Natural killer cell treated with Interleukin-12 subunit alpha and Interleukin-12 subunit beta and Interleukin-15 and Interleukin-18, amount 100 ng/mL, for 72 hours (primary cell): ENCODE results near the gene COPZ1. TPM values are rescaled to one million over a fixed set of nuclear protein-coding genes. Genes with fewer than 3 reads are reported as not detected.

Source experiments
- ATAC-seq, 2 donors: fragments of 150-1000 bp; cut with Tn5 transposase in 1 of 2; sonication (Bioruptor Pico), chemical (Tn5 transposase) in 1 of 2; 2 replicates each; pipeline ENCODE4 v1.10.0; 2021
- DNase-seq: peaks from one replicate; pipeline ENCODE4 v3.0.0; 2022; ENCODE audit warnings: low spot score
- H3K27ac Mint-ChIP-seq, 2 donors: 1 replicate in 1 of 2; 2 replicates in 1 of 2; pipeline ENCODE4 v1.8.0; 2022; ENCODE audit warnings: mixed read lengths in 2 of 2, mild to moderate bottlenecking in 1 of 2, moderate library complexity in 1 of 2
- H3K27me3 Mint-ChIP-seq, 2 donors: 1 replicate in 1 of 2; 2 replicates in 1 of 2; pipeline ENCODE4 v1.8.0; 2022; ENCODE audit warnings: mixed read lengths in 2 of 2
- H3K36me3 Mint-ChIP-seq: one replicate; pipeline ENCODE4 v1.8.0; 2022; ENCODE audit warnings: mixed read lengths
- H3K4me1 Mint-ChIP-seq, 2 donors: 1 replicate in 1 of 2; 2 replicates in 1 of 2; pipeline ENCODE4 v1.8.0; 2022; ENCODE audit warnings: low read depth in 2 of 2, mixed read lengths in 2 of 2, mild to moderate bottlenecking in 1 of 2
- H3K4me3 Mint-ChIP-seq: one replicate; pipeline ENCODE4 v1.8.0; 2022; ENCODE audit warnings: mixed read lengths
- H3K9me3 Mint-ChIP-seq: 2 replicates; pipeline ENCODE4 v1.8.0; 2022; ENCODE audit warnings: mixed read lengths
- total RNA-seq, 2 donors: library from RNA; stranded (reverse); gene quantifications; one replicate each; pipeline ENCODE4 v1.2.3, GENCODE V29; 2022

Gene COPZ1
- total RNA-seq, 2 donors from 2014 or later, result 111 to 158 TPM

- Mint-ChIP-seq H3K27me3 (no peaks in the 10 kb centered on the region), H3K27ac (no peak overlapping the region), H3K4me3 (no peak overlapping the region), H3K4me1 (peaks cover 11 to 17% of the 10 kb centered on the region in 2 donors), H3K9me3 (no peaks in the 10 kb centered on the region), H3K36me3 (no peaks in the 10 kb centered on the region)
- ATAC-seq (no peak), DNase-seq (no peak)
Observed at GRCh38 chr12:54376596-54376995, 51.7 kb downstream of the COPZ1 start.

- H3K36me3 Mint-ChIP-seq, result no peaks in the 10 kb centered on the region
- no peaks in the 10 kb centered on the region for H3K27me3 Mint-ChIP-seq
- H3K4me3 Mint-ChIP-seq, result no peak overlapping the region
- DNase-seq (no peak), ATAC-seq (no peak)
- H3K9me3 Mint-ChIP-seq, result no peaks in the 10 kb centered on the region
- H3K4me1 Mint-ChIP-seq, result peaks cover 8 to 14% of the 10 kb centered on the region in 2 donors
- no peak overlapping the region for H3K27ac Mint-ChIP-seq
Observed at GRCh38 chr12:54377007-54377406, 52.1 kb downstream of the COPZ1 start.

DNA sequence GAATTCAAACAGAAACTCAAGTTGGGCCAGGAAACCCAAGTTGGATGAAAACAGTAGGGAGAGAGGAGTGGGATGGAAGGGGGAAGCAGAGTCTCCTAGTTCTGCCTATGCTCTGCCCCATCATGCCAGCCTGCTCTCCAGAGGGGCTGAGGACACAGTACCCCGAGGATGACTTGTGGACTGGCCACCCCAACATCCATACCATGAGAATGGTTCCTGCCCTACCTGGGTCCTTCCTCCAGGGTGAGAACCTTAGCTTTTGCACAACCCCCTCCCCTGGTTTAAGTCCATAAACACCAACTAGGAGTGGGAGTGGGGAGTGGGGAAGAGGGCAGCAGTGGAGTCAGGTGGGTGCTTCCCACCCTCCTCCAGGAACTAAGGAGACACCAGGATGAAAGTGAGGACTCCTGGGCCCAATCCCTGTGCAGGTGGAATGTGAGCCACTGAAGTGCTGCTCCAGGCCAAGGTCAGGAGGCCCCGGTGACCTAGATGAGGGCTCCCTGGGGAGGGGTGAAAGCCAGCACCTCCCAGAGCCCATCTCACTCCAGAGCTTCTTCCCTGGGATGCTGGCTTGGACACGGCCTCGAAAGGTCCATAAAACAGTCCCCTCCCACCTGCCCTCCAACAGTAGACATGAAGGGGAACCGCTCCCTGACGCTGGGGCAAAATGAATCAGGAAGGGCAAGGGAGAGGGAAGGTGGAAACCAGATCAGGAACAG is 53.0 kb downstream of the COPZ1 start:
- H3K9me3 Mint-ChIP-seq, result no peaks in the 10 kb centered on the region
- no peak overlapping the region for H3K27ac Mint-ChIP-seq
- H3K4me1 Mint-ChIP-seq, result peaks cover 4 to 10% of the 10 kb centered on the region in 2 donors
- ATAC-seq (no peak), DNase-seq (no peak)
- H3K4me3 Mint-ChIP-seq, result no peak overlapping the region
- H3K27me3 Mint-ChIP-seq, result no peaks in the 10 kb centered on the region
- no peaks in the 10 kb centered on the region for H3K36me3 Mint-ChIP-seq

DNA sequence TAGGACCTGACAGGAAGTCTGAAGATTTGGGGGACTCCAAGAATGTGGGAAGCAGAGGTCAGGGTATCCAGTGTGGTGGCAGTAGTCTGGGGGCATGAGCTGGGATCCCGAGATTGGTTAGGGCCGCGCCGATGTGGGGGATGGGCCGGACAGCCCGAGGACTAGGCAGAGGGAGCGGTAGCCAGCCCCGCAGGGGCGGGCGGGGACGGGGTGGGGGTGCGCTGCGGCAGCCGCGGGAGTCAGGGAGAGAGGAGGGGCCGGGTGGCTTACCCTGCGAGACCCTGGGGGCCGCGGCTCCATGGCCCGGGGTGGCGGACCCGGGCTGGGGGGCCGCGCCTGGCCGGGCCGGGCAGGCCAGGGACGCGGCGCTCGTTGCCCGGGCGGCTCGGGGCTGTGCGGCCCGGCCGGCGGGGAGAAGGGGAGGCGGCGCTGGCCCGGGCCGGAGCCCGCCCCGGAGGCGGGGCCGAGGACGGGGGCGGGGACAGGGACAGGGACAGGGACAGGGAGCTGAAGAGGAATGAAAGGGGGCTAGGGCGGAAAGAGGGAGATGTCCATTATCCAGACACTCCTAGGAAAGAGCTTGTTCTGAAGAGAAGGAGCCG is 54.0 kb downstream of the COPZ1 start:
- no peaks in the 10 kb centered on the region for H3K36me3 Mint-ChIP-seq
- no peak overlapping the region for H3K4me3 Mint-ChIP-seq
- H3K9me3 Mint-ChIP-seq, result no peaks in the 10 kb centered on the region
- H3K4me1 Mint-ChIP-seq, result peaks cover 9 to 12% of the 10 kb centered on the region in 2 donors
- no peaks in the 10 kb centered on the region for H3K27me3 Mint-ChIP-seq
- DNase-seq, result no peak
- peak in 1 of 2 donors; percentile 82 for ATAC-seq
- H3K27ac Mint-ChIP-seq, result no peak overlapping the region

DNA sequence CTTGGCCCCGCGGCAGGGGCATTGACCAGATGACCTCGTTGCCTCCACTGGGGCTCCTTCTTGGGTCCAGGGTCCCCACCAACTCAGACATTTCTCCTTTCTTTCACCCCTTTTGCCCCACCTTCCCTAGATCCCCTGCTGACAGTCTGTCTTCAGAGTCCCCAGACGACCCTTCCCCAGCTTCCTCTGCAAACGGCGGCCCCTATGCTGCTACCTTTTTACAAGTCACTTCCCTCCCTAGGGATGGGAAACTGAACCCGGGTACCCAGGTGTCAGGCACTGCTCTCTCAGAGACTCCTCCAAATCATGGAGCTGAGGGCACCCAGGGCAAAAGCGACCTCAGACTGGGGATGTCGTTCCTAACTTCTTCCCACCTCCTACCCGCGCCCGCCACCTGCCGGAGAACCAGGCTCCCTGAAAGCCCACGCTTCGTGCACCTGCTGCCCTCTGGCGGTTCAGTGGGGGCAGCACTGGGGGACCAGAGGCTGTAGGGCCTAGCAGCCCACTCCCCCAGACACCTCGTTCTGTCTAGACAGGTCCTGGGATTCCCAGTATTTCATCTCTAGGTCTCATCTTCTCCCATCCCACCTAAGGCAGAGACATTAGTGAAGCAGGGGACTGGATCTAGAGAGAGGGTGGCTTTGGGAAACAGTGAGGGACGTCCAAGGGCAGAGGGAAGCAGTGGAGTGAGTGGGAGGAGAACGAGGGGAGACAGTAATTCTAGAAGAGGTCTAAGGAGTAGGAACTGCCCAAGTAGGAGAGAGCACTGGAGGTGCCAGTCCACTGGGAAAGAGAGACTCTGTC is 54.7 kb downstream of the COPZ1 start:
- no peak overlapping the region for H3K27ac Mint-ChIP-seq
- no peaks in the 10 kb centered on the region for H3K27me3 Mint-ChIP-seq

DNA sequence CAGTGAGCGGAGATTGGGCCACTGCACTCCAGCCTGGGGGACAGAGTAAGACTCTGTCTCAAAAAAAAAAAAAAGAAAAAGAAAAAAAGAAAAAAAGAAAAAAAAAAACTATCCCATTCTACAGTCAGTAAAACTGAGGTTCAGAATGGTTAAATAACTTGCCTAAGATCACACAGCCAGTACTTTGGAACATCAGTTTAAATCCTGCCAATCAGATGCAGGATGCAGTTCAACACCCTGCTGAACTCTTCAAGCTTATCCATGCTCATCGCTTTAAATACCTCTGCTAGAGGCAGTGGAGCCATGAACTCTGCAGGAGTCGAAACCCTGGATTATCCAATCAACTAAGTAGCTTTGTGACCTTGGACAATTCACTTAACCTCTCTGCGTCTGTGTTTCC is 56.2 kb downstream of the COPZ1 start:
- peaks cover 9 to 14% of the 10 kb centered on the region in 2 donors for H3K4me1 Mint-ChIP-seq
- no peak overlapping the region for H3K27ac Mint-ChIP-seq
- H3K4me3 Mint-ChIP-seq, result no peak overlapping the region
- no peak for DNase-seq
- H3K9me3 Mint-ChIP-seq, result no peaks in the 10 kb centered on the region
- H3K27me3 Mint-ChIP-seq, result no peaks in the 10 kb centered on the region
- ATAC-seq, result no peak
- no peaks in the 10 kb centered on the region for H3K36me3 Mint-ChIP-seq

More for the DNA sequence above, 54.7 kb downstream of the COPZ1 start:
- ATAC-seq (peak; percentile 87 to 93), DNase-seq (peak; percentile 88)
- Mint-ChIP-seq H3K36me3 (no peaks in the 10 kb centered on the region), H3K4me3 (no peak overlapping the region), H3K4me1 (peaks cover 9 to 14% of the 10 kb centered on the region in 2 donors), H3K9me3 (no peaks in the 10 kb centered on the region)

DNA sequence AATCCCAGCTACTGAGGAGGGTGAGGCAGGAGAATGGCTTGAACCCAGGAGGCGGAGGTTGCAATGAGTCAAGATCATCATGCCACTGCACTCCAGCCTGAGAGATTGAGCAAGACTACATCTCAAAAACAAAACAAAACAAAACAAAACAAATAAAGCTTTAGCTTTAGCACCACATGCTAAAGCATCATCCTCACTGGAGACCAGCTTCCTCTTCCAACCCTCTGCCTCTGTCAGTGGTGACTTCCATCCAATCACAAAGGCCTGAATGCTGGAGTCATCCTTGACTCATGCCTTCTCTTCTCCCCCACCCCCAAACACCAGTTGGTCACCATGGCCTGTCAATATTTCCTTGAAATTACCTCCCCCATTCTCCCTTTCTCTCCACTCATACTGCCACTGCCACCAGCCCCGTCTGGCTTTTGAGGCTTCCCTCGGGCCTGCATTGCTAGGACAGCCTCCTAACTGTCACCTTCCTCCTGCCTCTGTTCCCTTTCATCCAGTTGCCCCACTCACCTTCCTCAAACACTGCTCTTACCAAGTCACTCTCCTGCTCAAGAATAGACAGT is 58.2 kb downstream of the COPZ1 start:
- Mint-ChIP-seq H3K4me1 (peaks cover 9 to 14% of the 10 kb centered on the region in 2 donors), H3K27ac (no peak overlapping the region), H3K27me3 (no peaks in the 10 kb centered on the region), H3K4me3 (no peak overlapping the region), H3K36me3 (no peaks in the 10 kb centered on the region), H3K9me3 (no peaks in the 10 kb centered on the region)
- DNase-seq (no peak), ATAC-seq (peak; percentile 30 to 78)

DNA sequence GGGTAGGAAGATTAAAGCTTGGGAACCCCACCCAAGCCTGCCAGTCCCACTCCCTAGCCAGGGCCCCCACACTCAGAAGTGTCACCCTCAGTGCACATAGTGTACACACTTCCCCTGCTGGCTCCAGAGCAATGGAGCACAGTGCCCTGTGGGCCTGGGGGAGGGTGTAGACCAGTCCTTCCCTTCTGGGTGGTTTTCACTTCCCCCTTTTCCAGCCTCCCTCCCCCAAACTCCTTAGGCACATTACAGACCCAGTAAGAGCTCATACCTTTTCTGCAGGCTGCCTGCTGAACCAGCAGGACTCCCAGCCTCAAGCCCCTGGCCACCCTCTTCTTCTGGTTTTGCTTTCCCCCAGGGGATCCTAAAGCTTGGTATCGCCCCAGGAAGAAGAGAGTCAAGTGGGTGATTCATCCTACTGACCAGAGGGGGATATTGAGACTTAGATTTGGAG is 59.7 kb downstream of the COPZ1 start, which contains the start of gene ZNF385A:
TSS of gene ZNF385A (minus strand) at position 143 of the 451 bp plus-strand sequence. CDS start 219 bp downstream, outside the sequence.
- Mint-ChIP-seq H3K9me3 (no peaks in the 10 kb centered on the region), H3K4me1 (peaks cover 7 to 10% of the 10 kb centered on the region in 2 donors), H3K36me3 (no peaks in the 10 kb centered on the region), H3K27me3 (no peaks in the 10 kb centered on the region), H3K27ac (no peak within 1 kb of the TSS), H3K4me3 (no peak within 1 kb of the TSS)
- no peak for DNase-seq
- ATAC-seq, result no peak

- Mint-ChIP-seq H3K36me3 (no peaks in the 10 kb centered on the region), H3K27me3 (no peaks in the 10 kb centered on the region), H3K9me3 (no peaks in the 10 kb centered on the region), H3K4me3 (no peak overlapping the region), H3K27ac (no peak overlapping the region), H3K4me1 (peaks cover 8 to 11% of the 10 kb centered on the region in 2 donors)
- DNase-seq (no peak), ATAC-seq (no peak)
Observed at GRCh38 chr12:54385251-54385914, 60.5 kb downstream of the COPZ1 start.

- Mint-ChIP-seq H3K4me3 (no peak overlapping the region), H3K36me3 (no peaks in the 10 kb centered on the region), H3K27me3 (no peaks in the 10 kb centered on the region), H3K27ac (peak overlapping the region in 1 of 2 donors; percentile 60), H3K4me1 (peaks cover 11 to 15% of the 10 kb centered on the region in 2 donors), H3K9me3 (no peaks in the 10 kb centered on the region)
- DNase-seq (no peak), ATAC-seq (no peak)
Observed at GRCh38 chr12:54386403-54387113, 61.6 kb downstream of the COPZ1 start.

DNA sequence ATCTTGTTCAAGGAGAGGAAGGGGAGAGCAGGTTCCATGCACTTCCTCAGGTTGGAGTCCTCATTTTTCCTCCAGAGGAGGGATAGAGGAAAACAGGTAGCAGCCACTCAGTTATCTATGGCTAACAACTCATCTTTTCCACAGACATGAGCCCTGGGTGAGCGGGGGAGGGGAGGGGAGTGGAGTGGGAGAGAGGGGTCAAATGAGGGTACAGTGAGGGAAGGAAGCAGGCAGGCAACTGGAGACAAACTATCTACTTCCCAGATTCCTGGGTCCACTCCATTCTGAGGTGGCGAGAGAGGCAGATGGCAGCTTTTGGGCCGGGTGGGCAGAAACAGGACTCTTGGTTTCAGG is 62.2 kb downstream of the COPZ1 start:
- Mint-ChIP-seq H3K27ac (peak overlapping the region in 1 of 2 donors; percentile 60), H3K4me1 (peaks cover 16 to 19% of the 10 kb centered on the region in 2 donors), H3K27me3 (no peaks in the 10 kb centered on the region), H3K36me3 (no peaks in the 10 kb centered on the region), H3K4me3 (no peak overlapping the region), H3K9me3 (no peaks in the 10 kb centered on the region)
- DNase-seq, result no peak
- ATAC-seq, result no peak

DNA sequence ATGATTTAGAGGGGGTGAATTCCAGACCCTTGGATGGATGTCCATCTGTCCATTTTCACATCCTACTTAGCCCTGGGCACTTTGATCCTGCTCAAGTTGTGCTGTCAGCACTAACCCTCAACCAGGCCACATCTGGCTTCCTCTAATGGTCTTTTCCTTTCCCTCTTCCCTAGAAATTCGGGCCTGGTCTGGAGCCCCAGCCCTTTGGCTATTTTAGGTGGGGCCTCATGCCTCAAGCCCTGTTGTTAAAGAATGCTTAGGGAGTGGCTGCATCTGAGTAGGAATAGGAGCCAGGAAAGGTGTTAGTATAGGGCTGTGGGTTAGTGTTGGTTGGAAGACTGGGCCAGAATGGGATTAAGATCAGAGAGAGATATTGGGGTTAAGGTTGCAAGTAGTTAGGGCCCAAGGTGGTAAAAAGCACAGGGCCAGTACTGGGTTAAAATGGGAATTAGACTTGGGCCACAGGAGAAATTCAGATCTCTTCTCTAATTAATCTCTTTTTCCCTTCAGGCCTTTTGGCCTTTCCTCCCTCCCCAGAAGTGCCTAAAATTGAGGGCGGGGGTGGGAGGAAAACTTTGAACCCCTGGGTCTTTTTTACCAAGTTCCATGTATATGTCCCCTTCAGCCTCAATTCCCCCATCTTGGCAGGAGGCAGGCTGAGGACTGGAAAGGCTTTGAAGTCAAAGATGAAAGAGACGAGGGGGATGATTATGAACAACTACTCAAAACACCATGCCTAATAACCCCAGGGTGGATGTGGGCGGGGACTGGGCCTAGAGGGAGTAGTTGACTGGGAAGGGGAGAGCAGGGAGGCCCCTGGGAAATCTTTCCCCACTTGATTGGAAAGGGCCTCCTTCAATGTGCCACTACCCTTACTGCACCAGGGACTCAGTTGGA is 63.6 kb downstream of the COPZ1 start:
- Mint-ChIP-seq H3K4me3 (no peak overlapping the region), H3K4me1 (peaks cover 21% of the 10 kb centered on the region in 2 donors), H3K36me3 (no peaks in the 10 kb centered on the region), H3K9me3 (no peaks in the 10 kb centered on the region), H3K27ac (no peak overlapping the region), H3K27me3 (no peaks in the 10 kb centered on the region)
- DNase-seq (no peak), ATAC-seq (no peak)
